GM23338 (cell line): Measurements from ENCODE around the gene CCR5. TPM values are rescaled to one million over a fixed set of nuclear protein-coding genes. Genes with fewer than 3 reads are reported as not detected.
A peak's percentile ranks its signal among the peaks of the same experiment; 100 is the strongest.

Source experiments
- ATAC-seq: fragments of 200-7000 bp; cut with Tn5 transposase; 3 replicates; pipeline ENCODE4 v1.9.1; 2020
- DNase-seq: peaks from one replicate; pipeline ENCODE4 v3.0.0-alpha.2; 2015; ENCODE audit warnings: low spot score
- H2AFZ ChIP-seq: fragments of 200-600 bp; sonication (generic); 2 replicates; pipeline ENCODE4 v1.8.0; 2016; ENCODE audit warnings: antibody characterized with exemption, mild to moderate bottlenecking, moderate library complexity
- H3F3A ChIP-seq: fragments of 200-600 bp; sonication (generic); replicated peaks from 2 replicates; pipeline ENCODE4 v1.8.0; 2017; ENCODE audit warnings: antibody characterized with exemption, mixed run types, low read depth
- H3K27ac ChIP-seq: fragments of 200-600 bp; sonication (generic); 2 replicates; pipeline ENCODE4 v1.6.1; 2016; ENCODE audit warnings: low read depth
- H3K27me3 ChIP-seq: fragments of 200-600 bp; sonication (generic); 2 replicates; pipeline ENCODE4 v1.8.0; 2016; ENCODE audit warnings: mild to moderate bottlenecking, mixed run types, moderate library complexity; ENCODE audit not compliant: insufficient read depth
- H3K36me3 ChIP-seq: fragments of 200-600 bp; sonication (generic); 2 replicates; pipeline ENCODE4 v1.8.0; 2016; ENCODE audit warnings: mild to moderate bottlenecking; ENCODE audit not compliant: insufficient read depth
- H3K4me1 ChIP-seq: fragments of 200-600 bp; sonication (generic); 2 replicates; pipeline ENCODE4 v1.8.0; 2016; ENCODE audit warnings: mild to moderate bottlenecking, moderate library complexity; ENCODE audit not compliant: insufficient read depth
- H3K4me2 ChIP-seq: fragments of 200-600 bp; sonication (generic); 2 replicates; pipeline ENCODE4 v1.7.1; 2017; ENCODE audit warnings: mixed run types
- H3K4me3 ChIP-seq: fragments of 200-600 bp; sonication (generic); 2 replicates; pipeline ENCODE4 v1.6.1; 2016; ENCODE audit warnings: mixed run types
- H3K79me2 ChIP-seq: fragments of 200-600 bp; sonication (generic); replicated peaks from 2 replicates; pipeline ENCODE4 v1.8.0; 2017; ENCODE audit warnings: mild to moderate bottlenecking; ENCODE audit not compliant: insufficient read depth
- H3K9me2 ChIP-seq: fragments of 200-600 bp; sonication (generic); 2 replicates; pipeline ENCODE4 v1.8.0; 2017; ENCODE audit not compliant: insufficient read depth
- H4K20me1 ChIP-seq: fragments of 200-600 bp; sonication (generic); replicated peaks from 2 replicates; pipeline ENCODE4 v1.8.0; 2017; ENCODE audit warnings: mild to moderate bottlenecking; ENCODE audit not compliant: insufficient read depth
- H3K27ac Mint-ChIP-seq: 2 replicates; pipeline ENCODE4 v1.8.0; 2020; ENCODE audit warnings: inconsistent platforms, mild to moderate bottlenecking, moderate library complexity, mixed read lengths
- H3K27me3 Mint-ChIP-seq: 3 replicates; pipeline ENCODE4 v1.8.0; 2022; ENCODE audit warnings: low read depth, mild to moderate bottlenecking, moderate library complexity, mixed read lengths, inconsistent platforms; ENCODE audit not compliant: insufficient read depth, poor library complexity
- H3K36me3 Mint-ChIP-seq: 3 replicates; pipeline ENCODE4 v1.8.0; 2021; ENCODE audit warnings: low read depth, mild to moderate bottlenecking, inconsistent platforms, moderate library complexity, mixed read lengths
- H3K4me1 Mint-ChIP-seq: 3 replicates; pipeline ENCODE4 v1.8.0; 2020; ENCODE audit warnings: mild to moderate bottlenecking, inconsistent platforms, mixed read lengths
- H3K4me3 Mint-ChIP-seq: 3 replicates; pipeline ENCODE4 v1.8.0; 2021; ENCODE audit warnings: moderate library complexity, mild to moderate bottlenecking, inconsistent platforms, mixed read lengths
- H3K9me3 Mint-ChIP-seq: 3 replicates; pipeline ENCODE4 v1.8.0; 2020; ENCODE audit warnings: moderate library complexity, mild to moderate bottlenecking, inconsistent platforms, mixed read lengths
- CREB1 ChIP-seq: fragments of 250-450 bp; sonication (Bioruptor Pico); IDR thresholded peaks from 2 replicates; pipeline ENCODE4 v1.5.0; 2020; ENCODE audit warnings: low read depth, mild to moderate bottlenecking, moderate library complexity
- EZH2phosphoT487 ChIP-seq: fragments of 200-600 bp; sonication (generic); IDR thresholded peaks from one replicate; pipeline ENCODE4 v1.8.1; 2018; ENCODE audit warnings: antibody characterized with exemption; ENCODE audit not compliant: unreplicated experiment
- JUNB ChIP-seq: IDR thresholded peaks from one replicate; pipeline ENCODE4 v1.6.1; 2016; ENCODE audit warnings: antibody characterized with exemption; ENCODE audit not compliant: unreplicated experiment
- NANOG ChIP-seq: IDR thresholded peaks from 2 replicates; pipeline ENCODE4 v1.6.1; 2016; ENCODE audit warnings: antibody characterized with exemption, borderline replicate concordance
- STAT1 ChIP-seq: IDR thresholded peaks from one replicate; pipeline ENCODE4 v1.6.1; 2016; ENCODE audit warnings: antibody characterized with exemption; ENCODE audit not compliant: unreplicated experiment
- ZNF114 ChIP-seq: fragments of 250-450 bp; sonication (Bioruptor Pico); IDR thresholded peaks from 2 replicates; pipeline ENCODE4 v1.5.0; 2020; ENCODE audit warnings: mild to moderate bottlenecking, moderate library complexity
- polyA plus RNA-seq: library from polyadenylated mRNA; unstranded; fragments of >200 nt; fragmentation: Nextera tagmentation; extraction: Ambion mirVana; gene quantifications from 2 replicates; pipeline ENCODE4 v1.2.1, GENCODE V29; 2016
- total RNA-seq: library from RNA; depleted of rRNA; stranded (reverse); fragments of >200 nt; shearing (Covaris generic); gene quantifications from 2 replicates; pipeline ENCODE4 v1.2.3, GENCODE V29; 2014
- TF ChIP-seq, protein P1 (sequence below), 2 experiments: fragments of 200-600 bp in 1 of 2; sonication (generic) in 1 of 2; conservative IDR thresholded peaks; 2 replicates each; pipeline versions ENCODE4 v1.5.1 to v1.6.1; 2016 to 2017; ENCODE audit warnings: antibody characterized with exemption in 2 of 2, low read depth in 2 of 2, mild to moderate bottlenecking in 2 of 2, moderate library complexity in 1 of 2
- TF ChIP-seq, protein P2 (sequence below): fragments of 250-450 bp; sonication (Bioruptor Pico); IDR thresholded peaks from 2 replicates; pipeline ENCODE4 v1.5.0; 2020; ENCODE audit warnings: mild to moderate bottlenecking, moderate library complexity
- TF ChIP-seq, protein P3 (sequence below): IDR thresholded peaks from 2 replicates; pipeline ENCODE4 v1.6.1; 2016; ENCODE audit warnings: antibody characterized with exemption

The CCR5 gene
- total and polyA plus RNA-seq, 2 experiments from 2014 or later = not detected

DNA sequence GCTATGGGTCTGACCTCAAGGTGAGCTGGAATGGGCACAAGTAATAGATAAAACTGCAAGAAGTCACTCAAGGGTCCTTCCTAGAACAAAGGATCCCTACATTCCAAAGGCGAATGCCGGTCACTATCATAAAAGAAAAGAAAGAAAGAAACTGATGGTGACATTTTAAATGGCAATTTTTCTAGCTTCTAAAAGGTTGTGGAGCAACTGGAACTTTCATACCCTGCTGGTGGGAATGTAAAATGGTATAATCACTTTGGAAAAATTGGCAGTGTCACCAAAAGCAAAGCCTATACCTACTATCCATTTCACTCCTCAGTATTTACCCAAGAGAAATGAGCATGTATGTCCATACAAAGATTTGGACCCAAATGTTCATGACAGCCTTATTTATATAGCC lies 40.5 kb downstream of the CCR5 start:
- no peak for TF ChIP-seq ZNF114
- TF ChIP-seq, protein P1, sequence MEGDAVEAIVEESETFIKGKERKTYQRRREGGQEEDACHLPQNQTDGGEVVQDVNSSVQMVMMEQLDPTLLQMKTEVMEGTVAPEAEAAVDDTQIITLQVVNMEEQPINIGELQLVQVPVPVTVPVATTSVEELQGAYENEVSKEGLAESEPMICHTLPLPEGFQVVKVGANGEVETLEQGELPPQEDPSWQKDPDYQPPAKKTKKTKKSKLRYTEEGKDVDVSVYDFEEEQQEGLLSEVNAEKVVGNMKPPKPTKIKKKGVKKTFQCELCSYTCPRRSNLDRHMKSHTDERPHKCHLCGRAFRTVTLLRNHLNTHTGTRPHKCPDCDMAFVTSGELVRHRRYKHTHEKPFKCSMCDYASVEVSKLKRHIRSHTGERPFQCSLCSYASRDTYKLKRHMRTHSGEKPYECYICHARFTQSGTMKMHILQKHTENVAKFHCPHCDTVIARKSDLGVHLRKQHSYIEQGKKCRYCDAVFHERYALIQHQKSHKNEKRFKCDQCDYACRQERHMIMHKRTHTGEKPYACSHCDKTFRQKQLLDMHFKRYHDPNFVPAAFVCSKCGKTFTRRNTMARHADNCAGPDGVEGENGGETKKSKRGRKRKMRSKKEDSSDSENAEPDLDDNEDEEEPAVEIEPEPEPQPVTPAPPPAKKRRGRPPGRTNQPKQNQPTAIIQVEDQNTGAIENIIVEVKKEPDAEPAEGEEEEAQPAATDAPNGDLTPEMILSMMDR (conservative IDR thresholded peaks at IDR 0.05; ENCODE audit: low read depth in 2 of 2) = 0 out of 4 replicates have a peak, but pooled peaks of 1 of the 2 experiments have one; percentile 28
- no peak overlapping the region for H3K4me3 Mint-ChIP-seq
- H4K20me1 ChIP-seq = no peaks in the 10 kb centered on the region
- no peaks in the 10 kb centered on the region for H3F3A ChIP-seq
- H3K9me3 Mint-ChIP-seq = no peaks in the 10 kb centered on the region
- no peaks in the 10 kb centered on the region for H3K4me1 ChIP-seq
- H3K27ac Mint-ChIP-seq = no peak overlapping the region
- no peaks in the 10 kb centered on the region for H3K36me3 Mint-ChIP-seq
- H3K27me3 ChIP-seq = no peaks in the 10 kb centered on the region
- H3K79me2 ChIP-seq = no peaks in the 10 kb centered on the region
- no peak overlapping the region for H3K27ac ChIP-seq
- DNase-seq = no peak
- no peaks in the 10 kb centered on the region; the same call in 2 of the 3 replicates for H3K4me1 Mint-ChIP-seq
- H3K27me3 Mint-ChIP-seq = peaks cover 4% of the 10 kb centered on the region
- no peak for ATAC-seq
- H2AFZ ChIP-seq = no peak overlapping the region
- H3K36me3 ChIP-seq = no peaks in the 10 kb centered on the region
- no peak overlapping the region for H3K4me2 ChIP-seq
- H3K9me2 ChIP-seq = no peaks in the 10 kb centered on the region
- H3K4me3 ChIP-seq = no peak overlapping the region

DNA sequence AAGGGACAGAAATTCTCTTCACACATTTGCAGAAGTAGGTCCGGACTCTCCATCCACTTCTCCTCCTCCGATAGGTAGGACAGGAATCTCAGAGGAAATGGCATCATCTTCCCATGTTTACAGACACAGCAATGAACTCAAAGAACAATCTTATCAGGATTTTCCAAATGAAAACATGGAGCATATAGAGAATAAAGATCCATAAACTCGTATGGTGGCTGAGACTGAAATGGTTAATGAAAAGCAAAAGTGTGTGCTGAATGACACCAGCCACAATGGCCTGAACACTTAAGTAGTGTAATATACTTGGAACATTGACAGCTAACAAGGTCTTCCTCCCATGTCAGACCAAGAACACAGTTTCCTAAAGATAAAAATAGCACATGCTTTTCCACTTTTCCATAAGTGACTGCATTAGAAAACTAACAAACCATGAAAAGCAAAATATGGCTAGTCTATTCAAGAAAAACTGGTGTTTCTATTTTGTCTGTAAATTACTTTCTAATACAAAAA lies 42.1 kb downstream of the CCR5 start:
- Mint-ChIP-seq H3K9me3 (no peaks in the 10 kb centered on the region), H3K4me1 (peaks cover 8% of the 10 kb centered on the region; the same call in 2 of the 3 replicates), H3K27me3 (no peaks in the 10 kb centered on the region), H3K36me3 (no peaks in the 10 kb centered on the region), H3K4me3 (no peak overlapping the region), H3K27ac (no peak overlapping the region)
- no peak overlapping the region for H3K4me2 ChIP-seq
- H3K79me2 ChIP-seq = no peaks in the 10 kb centered on the region
- H4K20me1 ChIP-seq = no peaks in the 10 kb centered on the region
- DNase-seq = no peak
- no peak overlapping the region for H3K4me3 ChIP-seq
- H3K9me2 ChIP-seq = no peaks in the 10 kb centered on the region
- no peak for ATAC-seq
- H3K27ac ChIP-seq = no peak overlapping the region
- no peaks in the 10 kb centered on the region for H3K27me3 ChIP-seq
- H3F3A ChIP-seq = no peaks in the 10 kb centered on the region
- H3K4me1 ChIP-seq = no peaks in the 10 kb centered on the region
- peak overlapping the region; percentile 6; the same call in 1 of the 2 replicates for H2AFZ ChIP-seq
- no peaks in the 10 kb centered on the region for H3K36me3 ChIP-seq
- TF ChIP-seq, protein P1 (conservative IDR thresholded peaks at IDR 0.05; ENCODE audit: low read depth in 2 of 2) = no peak
- no peak for TF ChIP-seq ZNF114
- TF ChIP-seq, protein P2, sequence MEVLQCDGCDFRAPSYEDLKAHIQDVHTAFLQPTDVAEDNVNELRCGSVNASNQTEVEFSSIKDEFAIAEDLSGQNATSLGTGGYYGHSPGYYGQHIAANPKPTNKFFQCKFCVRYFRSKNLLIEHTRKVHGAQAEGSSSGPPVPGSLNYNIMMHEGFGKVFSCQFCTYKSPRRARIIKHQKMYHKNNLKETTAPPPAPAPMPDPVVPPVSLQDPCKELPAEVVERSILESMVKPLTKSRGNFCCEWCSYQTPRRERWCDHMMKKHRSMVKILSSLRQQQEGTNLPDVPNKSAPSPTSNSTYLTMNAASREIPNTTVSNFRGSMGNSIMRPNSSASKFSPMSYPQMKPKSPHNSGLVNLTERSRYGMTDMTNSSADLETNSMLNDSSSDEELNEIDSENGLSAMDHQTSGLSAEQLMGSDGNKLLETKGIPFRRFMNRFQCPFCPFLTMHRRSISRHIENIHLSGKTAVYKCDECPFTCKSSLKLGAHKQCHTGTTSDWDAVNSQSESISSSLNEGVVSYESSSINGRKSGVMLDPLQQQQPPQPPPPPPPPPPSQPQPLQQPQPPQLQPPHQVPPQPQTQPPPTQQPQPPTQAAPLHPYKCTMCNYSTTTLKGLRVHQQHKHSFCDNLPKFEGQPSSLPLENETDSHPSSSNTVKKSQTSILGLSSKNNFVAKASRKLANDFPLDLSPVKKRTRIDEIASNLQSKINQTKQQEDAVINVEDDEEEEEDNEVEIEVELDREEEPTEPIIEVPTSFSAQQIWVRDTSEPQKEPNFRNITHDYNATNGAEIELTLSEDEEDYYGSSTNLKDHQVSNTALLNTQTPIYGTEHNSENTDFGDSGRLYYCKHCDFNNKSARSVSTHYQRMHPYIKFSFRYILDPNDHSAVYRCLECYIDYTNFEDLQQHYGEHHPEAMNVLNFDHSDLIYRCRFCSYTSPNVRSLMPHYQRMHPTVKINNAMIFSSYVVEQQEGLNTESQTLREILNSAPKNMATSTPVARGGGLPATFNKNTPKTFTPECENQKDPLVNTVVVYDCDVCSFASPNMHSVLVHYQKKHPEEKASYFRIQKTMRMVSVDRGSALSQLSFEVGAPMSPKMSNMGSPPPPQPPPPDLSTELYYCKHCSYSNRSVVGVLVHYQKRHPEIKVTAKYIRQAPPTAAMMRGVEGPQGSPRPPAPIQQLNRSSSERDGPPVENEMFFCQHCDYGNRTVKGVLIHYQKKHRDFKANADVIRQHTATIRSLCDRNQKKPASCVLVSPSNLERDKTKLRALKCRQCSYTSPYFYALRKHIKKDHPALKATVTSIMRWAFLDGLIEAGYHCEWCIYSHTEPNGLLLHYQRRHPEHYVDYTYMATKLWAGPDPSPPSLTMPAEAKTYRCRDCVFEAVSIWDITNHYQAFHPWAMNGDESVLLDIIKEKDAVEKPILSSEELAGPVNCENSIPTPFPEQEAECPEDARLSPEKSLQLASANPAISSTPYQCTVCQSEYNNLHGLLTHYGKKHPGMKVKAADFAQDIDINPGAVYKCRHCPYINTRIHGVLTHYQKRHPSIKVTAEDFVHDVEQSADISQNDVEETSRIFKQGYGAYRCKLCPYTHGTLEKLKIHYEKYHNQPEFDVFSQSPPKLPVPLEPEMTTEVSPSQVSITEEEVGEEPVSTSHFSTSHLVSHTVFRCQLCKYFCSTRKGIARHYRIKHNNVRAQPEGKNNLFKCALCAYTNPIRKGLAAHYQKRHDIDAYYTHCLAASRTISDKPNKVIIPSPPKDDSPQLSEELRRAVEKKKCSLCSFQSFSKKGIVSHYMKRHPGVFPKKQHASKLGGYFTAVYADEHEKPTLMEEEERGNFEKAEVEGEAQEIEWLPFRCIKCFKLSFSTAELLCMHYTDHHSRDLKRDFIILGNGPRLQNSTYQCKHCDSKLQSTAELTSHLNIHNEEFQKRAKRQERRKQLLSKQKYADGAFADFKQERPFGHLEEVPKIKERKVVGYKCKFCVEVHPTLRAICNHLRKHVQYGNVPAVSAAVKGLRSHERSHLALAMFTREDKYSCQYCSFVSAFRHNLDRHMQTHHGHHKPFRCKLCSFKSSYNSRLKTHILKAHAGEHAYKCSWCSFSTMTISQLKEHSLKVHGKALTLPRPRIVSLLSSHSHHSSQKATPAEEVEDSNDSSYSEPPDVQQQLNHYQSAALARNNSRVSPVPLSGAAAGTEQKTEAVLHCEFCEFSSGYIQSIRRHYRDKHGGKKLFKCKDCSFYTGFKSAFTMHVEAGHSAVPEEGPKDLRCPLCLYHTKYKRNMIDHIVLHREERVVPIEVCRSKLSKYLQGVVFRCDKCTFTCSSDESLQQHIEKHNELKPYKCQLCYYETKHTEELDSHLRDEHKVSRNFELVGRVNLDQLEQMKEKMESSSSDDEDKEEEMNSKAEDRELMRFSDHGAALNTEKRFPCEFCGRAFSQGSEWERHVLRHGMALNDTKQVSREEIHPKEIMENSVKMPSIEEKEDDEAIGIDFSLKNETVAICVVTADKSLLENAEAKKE (CRISPR knock-in tag) = no peak
- TF ChIP-seq EZH2phosphoT487 = no peak
- TF ChIP-seq STAT1 = no peak
- TF ChIP-seq, protein P3, sequence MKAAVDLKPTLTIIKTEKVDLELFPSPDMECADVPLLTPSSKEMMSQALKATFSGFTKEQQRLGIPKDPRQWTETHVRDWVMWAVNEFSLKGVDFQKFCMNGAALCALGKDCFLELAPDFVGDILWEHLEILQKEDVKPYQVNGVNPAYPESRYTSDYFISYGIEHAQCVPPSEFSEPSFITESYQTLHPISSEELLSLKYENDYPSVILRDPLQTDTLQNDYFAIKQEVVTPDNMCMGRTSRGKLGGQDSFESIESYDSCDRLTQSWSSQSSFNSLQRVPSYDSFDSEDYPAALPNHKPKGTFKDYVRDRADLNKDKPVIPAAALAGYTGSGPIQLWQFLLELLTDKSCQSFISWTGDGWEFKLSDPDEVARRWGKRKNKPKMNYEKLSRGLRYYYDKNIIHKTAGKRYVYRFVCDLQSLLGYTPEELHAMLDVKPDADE = no peak
- TF ChIP-seq CREB1 (CRISPR knock-in tag) = no peak
- no peak for TF ChIP-seq NANOG
- no peak for TF ChIP-seq JUNB
